Common myeloid progenitor, CD34-positive (primary cell): ENCODE data around the gene CELA3B.
"Not testable (repeated sequence)": the region's sequence is repeated elsewhere in the genome, so short reads cannot be mapped to it uniquely, and the experiment has no call there.

Experiments used
- CTCF ChIA-PET: fragments of 350-600 bp; sonication (Branson Sonifier 250); formaldehyde crosslinking; loops from one replicate; lab custom pipeline; 2021; ENCODE audit warnings: antibody characterized with exemption; lab: Charles Lee
- POLR2A ChIA-PET: fragments of 350-600 bp; sonication (Branson Sonifier 250); formaldehyde crosslinking; loops from one replicate; lab custom pipeline; 2021; ENCODE audit warnings: antibody characterized with exemption; lab: Charles Lee
- DNase-seq, 3 donors: peaks; one replicate each; pipeline versions ENCODE4 v3.0.0 to v3.0.0-alpha.2; 2013
- H3K27ac ChIP-seq, 2 experiments: 1 replicate in 1 of 2; 2 replicates in 1 of 2; pipeline ENCODE4 v1.7.0; 2013; ENCODE audit warnings: inconsistent platforms in 2 of 2, low read length in 2 of 2, mild to moderate bottlenecking in 2 of 2, low read depth in 1 of 2, moderate library complexity in 1 of 2; ENCODE audit not compliant: severe bottlenecking in 2 of 2, insufficient read depth in 1 of 2, poor library complexity in 1 of 2
- H3K27me3 ChIP-seq, 5 experiments: replicated peaks in 2 of 5; 1 replicate in 3 of 5; 2 replicates in 2 of 5; pipeline versions ENCODE4 v1.6.1 to v1.7.0; 2013; ENCODE audit warnings: low read length in 4 of 5, mild to moderate bottlenecking in 2 of 5, moderate library complexity in 2 of 5, inconsistent platforms in 1 of 5; ENCODE audit not compliant: insufficient read depth in 5 of 5, control insufficient read depth in 4 of 5
- H3K36me3 ChIP-seq, 4 experiments: 1 replicate in 2 of 4; 2 replicates in 2 of 4; pipeline versions ENCODE4 v1.6.1 to v1.7.0; 2013; ENCODE audit warnings: low read length in 3 of 4, control low read depth in 1 of 4, mild to moderate bottlenecking in 1 of 4; ENCODE audit not compliant: control insufficient read depth in 4 of 4, insufficient read depth in 4 of 4
- H3K4me1 ChIP-seq, 4 experiments: 1 replicate in 3 of 4; 2 replicates in 1 of 4; pipeline versions ENCODE4 v1.6.1 to v1.7.1; 2013; ENCODE audit warnings: low read length in 3 of 4, mild to moderate bottlenecking in 3 of 4, control low read depth in 1 of 4, inconsistent platforms in 1 of 4, moderate library complexity in 1 of 4; ENCODE audit not compliant: control insufficient read depth in 4 of 4, insufficient read depth in 4 of 4; ENCODE audit errors: control extremely low read depth in 1 of 4
- H3K4me3 ChIP-seq, 7 experiments: 1 replicate in 4 of 7; 2 replicates in 3 of 7; pipeline versions ENCODE4 v1.5.1 to v1.7.0; 2013; ENCODE audit warnings: mild to moderate bottlenecking in 7 of 7, low read length in 6 of 7, moderate library complexity in 6 of 7, inconsistent platforms in 2 of 7, low read depth in 2 of 7, control low read depth in 1 of 7; ENCODE audit not compliant: insufficient read depth in 4 of 7, control insufficient read depth in 1 of 7; ENCODE audit errors: extremely low read depth in 1 of 7
- H3K9me3 ChIP-seq, 5 experiments: 1 replicate in 4 of 5; 2 replicates in 1 of 5; pipeline versions ENCODE4 v1.6.1 to v1.7.1; 2013; ENCODE audit warnings: low read length in 4 of 5, mild to moderate bottlenecking in 2 of 5, inconsistent platforms in 1 of 5, low read depth in 1 of 5, moderate library complexity in 1 of 5; ENCODE audit not compliant: control insufficient read depth in 4 of 5, insufficient read depth in 2 of 5; ENCODE audit errors: control extremely low read depth in 1 of 5
- WGBS: methylation state at CpG from one replicate; pipeline ENCODE4 v1.1.5; 2013; ENCODE audit not compliant: insufficient coverage; 5-methylcytosine and 5-hydroxymethylcytosine counted together

Gene CELA3B

GRCh38 chr1:22001409-22001808, 24.6 kb downstream of the CELA3B start, which contains the start of gene CELA3A:
Gene CELA3A, plus strand, starts transcription at chr1:22001657. Its CDS starts 18 bp downstream, at chr1:22001675.
- WGBS: 100% methylated on average over 5 of the region's 5 CpGs

GRCh38 chr1:22002461-22002860, 25.6 kb downstream of the CELA3B start:
- H3K27me3 ChIP-seq, H3K4me3 ChIP-seq, POLR2A ChIA-PET, H3K4me1 ChIP-seq, H3K27ac ChIP-seq, DNase-seq, H3K9me3 ChIP-seq, H3K36me3 ChIP-seq: not testable (repeated sequence)
- CTCF ChIA-PET: interaction anchor here (1.2 kb wide), 1 partner anchor 20 kb away, joined by 3 read pairs; no protein-coding TSS in a partner anchor
- WGBS: no CpG with 5 or more reads among the region's 5 CpGs

More at GRCh38 chr1:22001409-22001808, 24.6 kb downstream of the CELA3B start, which contains the start of gene CELA3A:
- H3K36me3 ChIP-seq: no peaks in the 10 kb centered on the region
- H3K4me1 ChIP-seq: peaks cover 0 to 4% (median 0%) of the 10 kb centered on the region in 4 experiments
- no peak within 1 kb of the TSS for H3K27ac ChIP-seq
- no peak within 1 kb of the TSS for H3K4me3 ChIP-seq
- DNase-seq: no peak
- no peaks in the 10 kb centered on the region for H3K9me3 ChIP-seq
- POLR2A ChIA-PET: no interaction called here
- CTCF ChIA-PET: interaction anchor here (1.2 to 1.5 kb wide), 2 partner anchors 9 to 21 kb away, joined by 3 read pairs; no protein-coding TSS in a partner anchor
- no peaks in the 10 kb centered on the region for H3K27me3 ChIP-seq

- CTCF ChIA-PET, H3K27me3 ChIP-seq: not testable (repeated sequence)
These were observed 26.1 kb downstream of the CELA3B start for GRCh38 chr1:22002875-22003274.

GRCh38 chr1:22003959-22004358, 27.1 kb downstream of the CELA3B start:
- H3K27me3 ChIP-seq, H3K4me1 ChIP-seq, POLR2A ChIA-PET, H3K4me3 ChIP-seq, H3K9me3 ChIP-seq, H3K36me3 ChIP-seq, DNase-seq, H3K27ac ChIP-seq, CTCF ChIA-PET: not testable (repeated sequence)
- no CpG with 5 or more reads among the region's 3 CpGs for WGBS

More at GRCh38 chr1:22002875-22003274, 26.1 kb downstream of the CELA3B start:
- H3K9me3 ChIP-seq, POLR2A ChIA-PET, DNase-seq, H3K4me3 ChIP-seq, H3K36me3 ChIP-seq, H3K4me1 ChIP-seq, H3K27ac ChIP-seq: not testable (repeated sequence)
- WGBS: 98% methylated on average over 7 of the region's 8 CpGs

- 93% methylated on average over 16 of the region's 18 CpGs for WGBS
- H3K27me3 ChIP-seq, H3K27ac ChIP-seq, H3K9me3 ChIP-seq, H3K36me3 ChIP-seq, POLR2A ChIA-PET, H3K4me3 ChIP-seq, H3K4me1 ChIP-seq: not testable (repeated sequence)
- CTCF ChIA-PET: interaction anchor here (1.3 to 1.4 kb wide), 2 partner anchors 16 to 41 kb away, joined by 3 to 4 read pairs; no protein-coding TSS in a partner anchor
- DNase-seq: peak; percentile 47 to 51 (median 49)
These were observed 28.7 kb downstream of the CELA3B start for GRCh38 chr1:22005261-22006149.

- H3K36me3 ChIP-seq, H3K9me3 ChIP-seq, H3K27ac ChIP-seq, H3K4me3 ChIP-seq, H3K27me3 ChIP-seq, DNase-seq, H3K4me1 ChIP-seq, POLR2A ChIA-PET: not testable (repeated sequence)
- CTCF ChIA-PET: interaction anchor here (1.3 to 1.4 kb wide), 2 partner anchors 15 to 42 kb away, joined by 3 to 4 read pairs; no protein-coding TSS in a partner anchor
- 0% methylated on average over 1 of the region's 13 CpGs for WGBS
These were observed 29.9 kb downstream of the CELA3B start for GRCh38 chr1:22006736-22007135.

- not testable (repeated sequence) for H3K4me3 ChIP-seq
These were observed 30.4 kb downstream of the CELA3B start for GRCh38 chr1:22007262-22007661.

More at GRCh38 chr1:22007262-22007661, 30.4 kb downstream of the CELA3B start:
- 90% methylated on average over 2 of the region's 10 CpGs for WGBS
- DNase-seq, CTCF ChIA-PET, H3K36me3 ChIP-seq, H3K4me1 ChIP-seq, H3K27me3 ChIP-seq, POLR2A ChIA-PET, H3K9me3 ChIP-seq, H3K27ac ChIP-seq: not testable (repeated sequence)
